Endodermal cell (in vitro differentiated cells): ENCODE results near the gene ATF7. TPM values are rescaled to one million over a fixed set of nuclear protein-coding genes. Genes with fewer than 3 reads are reported as not detected.

Source experiments
- DNase-seq: peaks from one replicate; pipeline ENCODE4 v3.0.0-alpha.2; 2017
- H3K27ac ChIP-seq: 2 replicates; pipeline ENCODE4 v1.5.1; 2013; ENCODE audit warnings: mild to moderate bottlenecking, low read depth, low read length, moderate library complexity
- H3K27me3 ChIP-seq: 2 replicates; pipeline ENCODE4 v1.6.1; 2013; ENCODE audit warnings: mild to moderate bottlenecking, low read length, moderate library complexity; ENCODE audit not compliant: insufficient read depth, control insufficient read depth, poor library complexity, severe bottlenecking
- H3K36me3 ChIP-seq: 2 replicates; pipeline ENCODE4 v1.7.0; 2013; ENCODE audit warnings: mild to moderate bottlenecking, low read length, moderate library complexity; ENCODE audit not compliant: control insufficient read depth, insufficient read depth
- H3K4me1 ChIP-seq: one replicate; pipeline ENCODE4 v1.7.0; 2013; ENCODE audit warnings: low read length; ENCODE audit not compliant: control insufficient read depth, insufficient read depth
- H3K4me3 ChIP-seq: 2 replicates; pipeline ENCODE4 v1.5.1; 2013; ENCODE audit warnings: mild to moderate bottlenecking, low read length, moderate library complexity
- H3K9ac ChIP-seq: 2 replicates; pipeline ENCODE4 v1.6.1; 2013; ENCODE audit warnings: mild to moderate bottlenecking, low read length, moderate library complexity; ENCODE audit not compliant: poor library complexity, severe bottlenecking; ENCODE audit errors: extremely low read depth
- H3K9me3 ChIP-seq: 2 replicates; pipeline ENCODE4 v1.6.1; 2013; ENCODE audit warnings: mild to moderate bottlenecking, low read length, moderate library complexity; ENCODE audit not compliant: control insufficient read depth
- H3K27ac Mint-ChIP-seq: 2 replicates; pipeline ENCODE4 v1.8.0; 2020; ENCODE audit warnings: mixed read lengths
- H3K27me3 Mint-ChIP-seq: 2 replicates; pipeline ENCODE4 v1.8.0; 2021; ENCODE audit warnings: mild to moderate bottlenecking, mixed read lengths; ENCODE audit not compliant: insufficient read depth
- H3K36me3 Mint-ChIP-seq: 2 replicates; pipeline ENCODE4 v1.8.0; 2020; ENCODE audit warnings: low read depth, mixed read lengths
- H3K4me1 Mint-ChIP-seq: 2 replicates; pipeline ENCODE4 v1.8.0; 2020; ENCODE audit warnings: mixed read lengths
- H3K4me3 Mint-ChIP-seq: 2 replicates; pipeline ENCODE4 v1.8.0; 2020; ENCODE audit warnings: mild to moderate bottlenecking, moderate library complexity, mixed read lengths
- H3K9me3 Mint-ChIP-seq: 2 replicates; pipeline ENCODE4 v1.8.0; 2020; ENCODE audit warnings: mild to moderate bottlenecking, mixed read lengths
- CTCF ChIP-seq: fragments of 200-600 bp; sonication (generic); conservative IDR thresholded peaks from 2 replicates; pipeline ENCODE4 v1.5.0; 2021; ENCODE audit warnings: antibody characterized with exemption, mild to moderate bottlenecking
- WGBS, 2 experiments: methylation state at CpG; one replicate each; pipeline versions ENCODE4 v1.1.5 to v1.1.7; 2013; ENCODE audit warnings: missing lambda C conversion rate in 2 of 2, mixed read lengths in 1 of 2; ENCODE audit not compliant: insufficient coverage in 1 of 2, insufficient read length in 1 of 2; 5-methylcytosine and 5-hydroxymethylcytosine counted together
- long read RNA-seq, 4 experiments: library from polyadenylated mRNA in 2 of 4; library from RNA in 1 of 4; library from capped mRNA in 1 of 4; stranded (forward) in 3 of 4; unstranded in 1 of 4; transcript quantifications; one replicate each; pipeline ENCODE4 v2.0.0, GENCODE V29; 2020 to 2021; ENCODE audit warnings: inconsistent platforms in 1 of 4
- polyA plus RNA-seq, 2 experiments: library from polyadenylated mRNA; stranded (reverse); fragments of 50-300 nt; gene quantifications; one replicate each; pipeline ENCODE4 v1.2.3, GENCODE V29; 2013
- total RNA-seq, 2 donors: library from RNA; stranded (reverse); fragmentation: NEBNext Ultra II Directional in 1 of 2; extraction: Animal tissue kit (Norgen Biotek cat#: 25700) in 1 of 2; gene quantifications; 2 replicates in 1 of 2; 3 replicates in 1 of 2; pipeline ENCODE4 v1.2.1, GENCODE V29; 2021

ATF7 gene
- 10 to 100 TPM; 29.0 to 36.6 TPM for total RNA-seq
- polyA plus RNA-seq (2013, experiment 1 of 2): 20.3 TPM
- polyA plus RNA-seq (2013, experiment 2 of 2): 19.8 TPM
- long read RNA-seq, experiment 1, partial matches to known transcripts: 0 of 6 reads
- long read RNA-seq, experiment 1, other reads (novel, unspliced or antisense): 6 of 6 reads
- long read RNA-seq, experiment 2, full-length matches to known transcripts: 12 of 20 reads
- long read RNA-seq, experiment 2, partial matches to known transcripts: 2 of 20 reads
- long read RNA-seq, experiment 2, other reads (novel, unspliced or antisense): 6 of 20 reads
- long read RNA-seq, experiment 3, partial matches to known transcripts: 0 of 10 reads
- long read RNA-seq, experiment 3, other reads (novel, unspliced or antisense): 7 of 10 reads
- long read RNA-seq, experiment 4, partial matches to known transcripts: 0 of 3 reads
- long read RNA-seq, experiment 4, other reads (novel, unspliced or antisense): 3 of 3 reads

- TF ChIP-seq CTCF: no peak
- Mint-ChIP-seq H3K27ac (peak within 1 kb of the TSS; percentile 99), H3K27me3 (peaks cover 4% of the 10 kb centered on the region), H3K9me3 (no peaks in the 10 kb centered on the region), H3K4me1 (peaks cover 23% of the 10 kb centered on the region), H3K36me3 (peaks cover 2% of the 10 kb centered on the region), H3K4me3 (peak within 1 kb of the TSS; percentile 72)
- no peaks in the 10 kb centered on the region for H3K9me3 ChIP-seq
- no peaks in the 10 kb centered on the region for H3K27me3 ChIP-seq
- H3K27ac ChIP-seq: peak within 1 kb of the TSS; percentile 97
- H3K4me1 ChIP-seq: peaks cover 6% of the 10 kb centered on the region
- 1 to 2% methylated on average over 10 to 48 of the region's 48 CpGs for WGBS, 2 experiments
- H3K36me3 ChIP-seq: peaks cover 3% of the 10 kb centered on the region
- peak; percentile 100 for DNase-seq
- H3K4me3 ChIP-seq: peak within 1 kb of the TSS; percentile 93
- H3K9ac ChIP-seq: peak within 1 kb of the TSS; percentile 84
These were observed at the start of gene ATF7 for GRCh38 chr12:53625946-53626701. Gene ATF7 (minus strand): TSS chr12:53626382. CDS start chr12:53601000, 25,382 bp downstream.

DNA sequence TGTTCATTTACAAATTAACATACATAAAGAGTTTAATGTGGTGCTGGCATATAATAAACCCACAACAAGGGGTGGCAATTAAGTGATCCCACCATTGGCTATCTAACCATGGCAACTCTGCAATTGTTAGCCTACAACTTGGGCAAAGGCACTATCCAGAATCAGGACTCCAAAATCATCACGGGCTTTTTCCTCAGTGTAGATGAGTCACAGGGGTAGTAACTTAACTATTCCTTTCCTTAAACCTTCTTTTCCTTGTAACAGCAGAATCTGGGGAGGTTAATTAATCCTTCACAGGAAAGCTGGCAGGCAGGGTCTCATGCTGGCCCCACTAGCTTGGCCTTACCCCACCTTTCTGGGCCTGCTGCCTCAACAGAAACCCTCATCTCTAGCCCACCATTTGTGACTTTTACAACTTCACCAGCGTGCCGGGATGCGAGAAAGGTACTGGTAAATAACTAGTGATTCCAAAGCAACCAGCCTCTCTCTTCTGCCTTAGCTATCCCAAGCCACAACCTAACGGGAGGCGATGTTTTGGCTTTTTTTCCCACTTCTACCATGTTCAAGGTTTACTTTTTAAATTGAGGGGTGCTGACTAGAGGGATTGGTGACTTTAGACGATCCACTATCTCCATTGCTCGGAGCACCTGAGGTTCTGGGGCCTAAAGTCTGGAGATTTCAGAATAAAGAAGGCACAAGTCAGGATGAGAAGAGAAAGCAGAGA lies 49.0 kb upstream of the ATF7 start:
- Mint-ChIP-seq H3K9me3 (no peaks in the 10 kb centered on the region), H3K4me3 (peak overlapping the region; percentile 92), H3K36me3 (peaks cover 36% of the 10 kb centered on the region), H3K27ac (peak overlapping the region; percentile 99), H3K4me1 (peaks cover 26% of the 10 kb centered on the region), H3K27me3 (peaks cover 16% of the 10 kb centered on the region)
- DNase-seq: no peak
- no peaks in the 10 kb centered on the region for H3K9me3 ChIP-seq
- peaks cover 31% of the 10 kb centered on the region for H3K36me3 ChIP-seq
- WGBS, 2 experiments: 54 to 66% methylated on average over 6 to 8 of the region's 8 CpGs
- no peak for TF ChIP-seq CTCF
- H3K4me1 ChIP-seq: peaks cover 4% of the 10 kb centered on the region
- H3K4me3 ChIP-seq: peak overlapping the region; percentile 91
- peak overlapping the region; percentile 82 for H3K27ac ChIP-seq
- peak overlapping the region; percentile 81 for H3K9ac ChIP-seq
- no peaks in the 10 kb centered on the region for H3K27me3 ChIP-seq

- no peak for TF ChIP-seq CTCF
- H3K4me3 ChIP-seq: no peak overlapping the region
- Mint-ChIP-seq H3K27ac (no peak overlapping the region), H3K36me3 (peaks cover 69% of the 10 kb centered on the region), H3K4me1 (peaks cover 8% of the 10 kb centered on the region), H3K9me3 (no peaks in the 10 kb centered on the region), H3K4me3 (no peak overlapping the region), H3K27me3 (no peaks in the 10 kb centered on the region)
- no peak for DNase-seq
- no peaks in the 10 kb centered on the region for H3K27me3 ChIP-seq
- H3K9me3 ChIP-seq: no peaks in the 10 kb centered on the region
- peaks cover 64% of the 10 kb centered on the region for H3K36me3 ChIP-seq
- H3K4me1 ChIP-seq: no peaks in the 10 kb centered on the region
- H3K9ac ChIP-seq: no peak overlapping the region
- no peak overlapping the region for H3K27ac ChIP-seq
These were observed 44.8 kb upstream of the ATF7 start for GRCh38 chr12:53670971-53671370.
